Measurements from ENCODE around the gene SUN2. TPM values are rescaled to one million over a fixed set of nuclear protein-coding genes. Genes with fewer than 3 reads are reported as not detected.

Gene SUN2
- total RNA-seq, 1 donor from 2014 or later = 207 TPM

DNA sequence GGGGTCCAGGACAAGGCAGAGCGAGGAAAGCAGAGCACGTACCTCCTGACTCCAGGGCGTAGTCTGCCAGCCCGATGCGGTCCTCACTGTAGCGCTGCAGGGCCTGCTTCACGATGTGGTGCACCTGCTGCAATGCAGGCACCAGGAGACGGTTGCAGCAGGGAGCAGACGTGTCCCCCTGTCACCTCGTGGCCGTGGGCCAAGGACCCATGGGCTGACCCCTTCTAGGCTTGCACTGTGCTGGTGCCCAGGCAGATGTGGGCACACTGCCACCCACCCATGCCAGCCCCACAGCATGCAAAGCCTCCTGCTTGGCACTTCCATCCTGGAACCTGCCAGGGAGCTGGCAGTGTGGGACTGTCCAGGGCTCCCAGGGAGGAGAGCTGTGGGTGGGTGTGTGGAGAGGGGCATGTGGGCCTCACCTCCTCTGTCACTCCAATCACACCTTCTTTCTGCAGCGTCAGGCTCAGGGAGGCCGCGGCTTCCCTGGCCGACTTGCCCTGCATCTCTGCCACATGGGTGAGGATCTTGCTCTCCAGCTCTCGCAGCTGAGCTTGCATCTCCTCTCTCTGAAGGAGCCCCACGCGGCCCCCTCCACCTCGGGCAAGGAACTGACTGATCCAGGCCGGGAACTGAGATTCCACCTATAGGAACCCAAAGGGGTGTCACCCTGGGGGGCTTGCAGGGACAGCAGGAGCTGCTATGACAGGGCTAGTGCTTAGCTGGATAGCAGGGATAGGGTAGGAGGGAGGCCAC is 16.3 kb downstream of the SUN2 start:
- ATAC-seq = no peak
- DNase-seq (ENCODE audit: low spot score) = no peak
- intact Hi-C loops (cut with DNase I) = no loop called here

DNA sequence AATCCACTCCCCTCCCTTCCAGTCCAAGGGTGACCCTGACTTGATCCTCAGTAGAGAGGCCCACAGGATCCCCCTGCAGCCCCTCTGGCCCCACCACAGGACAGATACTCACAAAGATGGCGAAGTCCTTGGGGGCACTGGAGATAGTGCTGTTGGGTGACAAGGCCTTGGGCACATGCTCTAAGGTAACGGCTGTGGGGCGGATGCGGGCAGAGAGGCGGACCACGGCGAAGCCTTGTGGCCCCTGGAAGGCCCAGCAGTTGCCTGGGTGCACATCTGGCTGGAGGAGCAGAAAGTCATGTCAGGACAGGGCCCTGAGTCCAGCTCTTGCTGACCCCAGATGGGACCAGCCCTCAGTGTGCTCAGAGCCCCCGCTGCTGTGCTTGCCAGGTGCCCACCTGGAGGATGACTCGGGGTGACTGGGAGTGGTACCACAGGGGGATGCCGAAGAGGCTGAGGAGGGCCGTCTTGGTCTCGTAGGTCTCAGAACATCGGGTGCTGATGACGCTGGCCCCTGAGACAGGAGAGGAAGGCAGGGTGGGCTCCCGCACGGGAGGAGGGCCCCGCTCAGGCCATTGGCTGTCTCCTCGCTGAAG is 17.2 kb downstream of the SUN2 start:
- DNase-seq (ENCODE audit: low spot score) = no peak
- ATAC-seq = no peak
- intact Hi-C loops (cut with DNase I) = no loop called here

DNA sequence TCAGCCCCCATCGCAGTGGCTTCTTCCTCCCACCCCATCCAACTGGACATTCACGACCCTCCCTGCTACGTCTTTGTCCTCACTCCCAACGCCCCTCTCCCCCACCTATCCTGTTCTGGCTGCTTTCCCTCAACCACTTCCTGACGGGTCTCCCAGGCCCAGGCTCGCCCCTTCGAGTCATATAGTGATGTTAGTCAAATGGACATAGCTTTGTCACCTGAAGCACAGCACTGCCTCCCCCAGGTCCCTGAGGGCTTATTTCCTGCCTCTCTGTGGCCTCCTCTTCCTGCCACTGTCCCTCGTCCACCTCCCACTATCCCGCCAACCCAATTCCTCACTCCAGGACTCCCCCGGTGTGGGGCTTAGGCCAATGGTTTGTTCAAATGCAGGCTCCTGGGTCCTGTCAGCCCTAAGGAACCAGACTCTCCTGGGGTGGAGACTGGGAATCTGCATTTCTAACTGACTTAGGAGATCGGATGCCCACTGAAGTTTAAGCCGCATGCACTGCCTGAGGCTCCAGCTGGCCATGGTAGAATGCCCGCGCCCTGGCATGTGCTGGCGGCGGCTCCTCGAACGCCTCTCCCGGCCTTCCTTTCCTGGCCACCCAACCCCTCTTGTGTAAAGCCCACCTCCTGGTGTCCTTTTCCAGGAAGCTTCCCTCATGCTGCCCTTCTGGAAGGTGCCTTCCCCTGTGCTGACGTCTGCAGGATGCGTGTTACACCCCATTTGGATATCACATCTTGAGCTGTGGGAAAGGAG is 18.3 kb downstream of the SUN2 start:
- intact Hi-C loops (cut with DNase I) = no loop called here
- DNase-seq (ENCODE audit: low spot score) = no peak
- ATAC-seq = no peak

DNA sequence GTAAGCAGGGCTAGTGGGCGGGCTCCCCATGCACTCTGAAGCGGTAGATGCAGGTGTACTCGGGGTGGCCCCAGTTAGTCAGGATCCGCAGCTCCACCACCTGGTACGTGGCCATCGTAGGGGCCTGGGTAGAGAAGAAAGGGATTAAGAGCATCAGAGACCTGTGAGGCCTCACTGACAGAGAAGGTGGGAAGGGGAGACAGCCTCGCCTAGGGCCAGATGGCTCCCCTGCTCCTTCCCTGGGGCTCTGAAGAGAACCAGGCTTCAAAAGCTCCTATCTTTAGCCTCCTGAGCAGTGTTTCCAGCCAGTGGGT is 19.6 kb downstream of the SUN2 start:
- ATAC-seq = no peak
- intact Hi-C loops (cut with DNase I) = no loop called here
- no peak for DNase-seq (ENCODE audit: low spot score)

DNA sequence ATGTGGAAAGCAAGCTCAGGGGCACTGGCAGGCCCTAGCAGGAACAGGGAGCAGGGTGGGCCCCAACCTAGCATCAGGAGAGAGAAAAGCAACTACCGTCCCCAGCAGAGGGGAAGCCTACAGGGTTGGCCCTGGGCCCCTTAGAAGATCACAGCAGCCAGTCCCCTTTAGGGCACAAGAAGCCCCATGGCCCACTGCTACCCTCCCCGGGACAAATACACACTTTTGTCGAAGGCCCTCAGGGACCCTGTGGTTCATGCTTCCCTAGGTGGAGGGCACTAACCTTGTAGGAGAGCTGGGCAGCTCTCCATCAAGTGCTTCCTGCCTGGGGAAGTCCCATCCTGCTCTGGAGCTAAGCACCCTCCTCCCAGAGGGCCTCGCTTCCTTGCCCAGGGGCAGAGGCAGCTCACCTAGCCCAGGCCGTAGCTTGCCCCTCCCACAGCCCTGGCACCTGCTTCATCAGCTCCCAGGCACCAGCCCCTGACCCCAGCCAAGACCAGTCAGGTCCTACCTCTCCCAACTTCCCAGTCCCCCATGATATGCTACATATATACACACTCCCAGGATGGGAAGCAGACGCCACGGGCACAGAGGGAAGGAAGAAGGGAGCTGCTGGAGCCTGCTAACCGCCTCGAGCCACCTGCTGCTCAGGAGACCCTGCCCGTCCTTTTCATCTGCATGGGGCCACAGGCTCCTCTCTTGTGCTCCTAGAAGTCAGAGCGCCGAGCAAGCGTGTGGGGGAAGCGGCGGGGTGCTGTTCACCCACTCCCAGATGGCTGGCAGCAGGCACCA is 20.1 kb downstream of the SUN2 start:
- intact Hi-C loops (cut with DNase I) = no loop called here
- no peak for ATAC-seq
- DNase-seq (ENCODE audit: low spot score) = no peak

DNA sequence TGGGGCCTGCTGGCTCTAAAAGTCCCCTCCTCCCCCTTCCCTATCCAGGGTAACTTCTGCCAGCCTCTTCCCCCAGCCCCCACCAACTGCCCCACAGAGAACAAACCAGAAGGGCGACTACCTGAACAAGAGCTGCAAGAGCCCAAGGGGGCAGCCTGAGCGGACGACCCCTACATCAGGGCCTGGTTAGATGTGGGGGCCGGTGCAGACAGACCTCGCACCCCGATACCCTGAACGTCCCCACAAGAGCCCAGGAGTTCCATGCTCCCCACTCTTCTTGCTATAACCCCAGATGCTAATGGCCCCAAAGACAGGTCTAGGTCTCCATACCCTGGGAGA is 20.7 kb downstream of the SUN2 start:
- DNase-seq (ENCODE audit: low spot score) (no peak), ATAC-seq (no peak)
- intact Hi-C loops (cut with DNase I) = no loop called here

DNA sequence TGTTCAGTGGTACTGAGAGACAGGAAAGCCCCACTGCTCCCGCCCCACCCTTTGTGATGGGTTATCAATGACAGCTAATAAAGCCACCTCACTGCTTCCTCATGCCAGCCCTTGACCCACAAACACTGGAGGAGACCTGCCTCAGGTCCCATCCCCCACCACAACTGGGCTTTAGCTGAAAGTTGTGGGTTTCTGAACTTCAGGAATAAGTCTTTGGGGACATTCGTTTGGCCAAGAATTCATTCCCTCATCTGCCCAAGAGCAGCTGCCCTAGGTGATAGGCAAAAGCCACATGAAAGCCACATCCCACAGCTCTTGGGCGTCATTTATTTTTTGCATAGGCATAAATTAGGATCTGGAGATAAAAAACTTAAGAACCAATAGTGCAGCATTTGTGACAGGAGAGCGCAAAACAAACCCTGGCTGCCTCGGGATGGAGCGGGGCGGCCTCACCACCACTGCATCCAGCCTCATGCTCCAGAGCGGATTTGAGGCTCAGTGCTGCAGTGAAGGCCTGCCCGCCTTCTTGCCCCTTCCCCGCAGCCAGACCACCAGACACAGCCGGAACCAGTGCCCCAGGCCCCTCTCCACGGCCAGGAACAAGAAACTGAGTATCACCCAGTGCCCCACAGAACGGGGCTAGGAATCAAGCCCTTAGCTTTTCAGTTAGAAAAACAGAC is 21.2 kb downstream of the SUN2 start:
- DNase-seq (ENCODE audit: low spot score) (no peak), ATAC-seq (no peak)
- intact Hi-C loops (cut with DNase I) = no loop called here

DNA sequence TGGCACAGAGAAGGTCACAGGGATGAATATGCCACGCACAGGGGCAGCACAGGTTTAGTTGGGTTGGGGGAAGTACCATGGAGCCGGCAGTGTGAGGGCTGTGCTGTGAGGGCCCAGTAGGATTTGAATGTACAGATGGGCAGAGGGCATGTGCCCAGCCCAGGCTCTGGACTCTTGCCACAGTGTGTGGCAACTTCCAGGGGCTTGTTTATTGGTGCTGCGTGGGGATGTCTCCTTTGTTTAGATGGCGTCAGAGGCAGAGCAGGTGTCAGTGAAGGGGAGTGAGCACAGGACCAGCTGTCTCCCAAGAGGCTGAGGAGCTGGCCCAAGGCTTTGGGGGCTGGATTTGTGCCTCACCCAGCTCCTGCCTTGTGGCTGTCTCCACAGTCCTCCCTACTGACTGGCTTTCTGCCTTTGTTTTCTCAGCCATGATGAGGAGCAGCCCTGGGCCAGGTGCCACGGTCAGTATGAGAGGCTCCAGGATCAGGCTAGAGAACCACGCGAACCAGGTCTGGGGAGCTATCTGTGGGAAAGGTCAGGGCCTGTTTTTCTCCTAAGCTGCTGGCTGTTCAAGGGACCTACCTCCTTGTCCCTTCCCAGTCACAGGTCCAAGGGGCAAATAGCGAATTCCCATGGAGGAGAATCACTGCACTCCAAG is 21.9 kb downstream of the SUN2 start:
- intact Hi-C loops (cut with DNase I) = no loop called here
- no peak for DNase-seq (ENCODE audit: low spot score)

DNA sequence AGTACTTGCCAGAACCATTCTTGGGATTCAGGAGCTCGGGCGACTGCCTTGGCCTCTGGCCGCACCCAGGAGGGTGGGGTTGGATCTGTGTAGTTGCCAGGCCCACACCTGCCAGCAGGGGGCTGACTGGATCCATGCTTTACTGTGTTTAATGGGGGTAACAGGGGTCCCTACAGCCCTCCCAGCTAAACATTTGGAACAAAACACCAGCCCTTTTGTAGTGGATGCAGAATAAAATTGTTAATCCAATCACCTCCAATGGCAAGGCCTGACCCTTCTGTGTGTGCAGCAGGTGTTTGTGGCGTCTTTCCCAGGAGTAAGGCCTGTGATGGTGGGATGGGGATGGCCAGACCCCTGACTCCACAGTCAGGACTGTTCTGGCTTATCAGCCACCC is 22.5 kb downstream of the SUN2 start:
- ATAC-seq = peak; percentile 69
- intact Hi-C loops (cut with DNase I) = no loop called here
- no peak for DNase-seq (ENCODE audit: low spot score)

More for the DNA sequence above, 21.9 kb downstream of the SUN2 start:
- ATAC-seq = peak; percentile 65

DNA sequence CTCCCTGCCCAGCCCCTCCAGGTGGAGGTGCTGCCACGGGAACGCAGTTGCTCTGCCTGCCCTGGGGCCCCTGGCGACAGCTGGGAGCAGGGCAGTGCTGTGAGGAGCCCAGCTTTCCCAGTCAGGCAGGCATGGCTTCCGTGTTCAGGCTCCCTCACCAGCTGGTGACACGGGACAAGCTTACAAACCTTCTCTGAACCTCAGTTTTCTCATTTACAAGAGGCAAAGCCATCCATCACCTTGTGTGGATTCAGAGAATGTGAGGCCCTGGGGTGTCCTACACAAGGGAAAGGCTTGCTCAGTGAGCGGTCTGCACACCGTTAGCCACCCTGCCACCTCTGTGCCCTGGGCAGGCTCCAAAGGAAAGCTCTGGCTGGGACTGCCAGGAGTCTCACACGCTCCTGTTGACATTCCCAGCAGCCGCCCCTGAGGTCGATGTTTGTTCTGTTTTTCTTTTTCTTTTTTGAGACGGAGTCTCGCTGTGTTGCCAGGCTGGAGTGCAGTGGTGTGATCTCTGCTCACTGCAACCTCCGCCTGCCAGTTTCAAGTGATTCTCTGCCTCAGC is 23.5 kb downstream of the SUN2 start:
- DNase-seq (ENCODE audit: low spot score) (no peak), ATAC-seq (peak; percentile 3)
- intact Hi-C loops (cut with DNase I) = no loop called here

DNA sequence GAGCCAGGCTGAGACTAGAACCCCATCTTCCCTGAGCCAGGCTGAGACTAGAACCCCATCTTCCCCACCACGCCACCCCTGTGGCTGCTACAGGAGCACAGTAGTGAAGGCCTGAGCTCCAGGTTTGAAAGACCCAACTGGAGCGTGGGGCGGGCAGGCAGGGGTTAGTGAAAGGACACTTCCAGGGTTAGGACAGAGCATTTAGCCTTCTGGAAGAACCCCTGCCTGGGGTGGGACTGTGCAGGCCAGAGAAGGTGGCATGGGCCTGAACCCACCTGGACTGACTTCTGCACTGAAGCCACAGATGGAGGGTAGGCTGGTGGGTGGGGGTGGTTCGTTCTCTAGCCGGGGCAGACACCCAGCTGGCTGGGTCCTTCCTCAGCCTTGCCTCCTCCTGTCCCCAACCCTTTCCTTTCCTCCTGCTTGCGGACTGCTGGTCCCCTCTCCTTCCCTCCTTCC is 24.1 kb downstream of the SUN2 start:
- DNase-seq (ENCODE audit: low spot score) (no peak), ATAC-seq (no peak)
- intact Hi-C loops (cut with DNase I) = no loop called here

DNA sequence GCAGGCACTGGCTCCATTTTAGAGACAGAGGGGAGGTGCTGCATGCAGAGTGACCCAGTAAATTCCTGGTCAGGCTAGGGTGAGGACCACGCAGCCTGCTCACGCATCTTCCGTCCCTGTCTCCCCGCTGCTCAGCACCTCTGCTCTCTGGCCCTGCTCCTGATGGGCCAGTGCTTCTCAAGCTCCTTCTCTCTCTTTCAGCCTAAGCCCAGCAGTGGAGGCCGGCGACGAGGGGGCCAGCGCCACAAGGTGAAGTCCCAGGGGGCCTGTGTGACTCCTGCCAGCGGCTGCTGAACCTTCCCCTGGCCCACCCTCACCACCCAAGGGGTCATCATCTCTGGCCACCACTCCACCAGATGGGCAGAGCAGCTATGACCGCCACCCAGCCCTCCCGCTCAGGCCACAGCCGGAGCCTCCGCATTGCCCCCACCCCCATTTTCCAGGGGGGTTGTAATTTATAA is 25.4 kb downstream of the SUN2 start:
- DNase-seq (ENCODE audit: low spot score) (no peak), ATAC-seq (no peak)
- intact Hi-C loops (cut with DNase I) = no loop called here

DNA sequence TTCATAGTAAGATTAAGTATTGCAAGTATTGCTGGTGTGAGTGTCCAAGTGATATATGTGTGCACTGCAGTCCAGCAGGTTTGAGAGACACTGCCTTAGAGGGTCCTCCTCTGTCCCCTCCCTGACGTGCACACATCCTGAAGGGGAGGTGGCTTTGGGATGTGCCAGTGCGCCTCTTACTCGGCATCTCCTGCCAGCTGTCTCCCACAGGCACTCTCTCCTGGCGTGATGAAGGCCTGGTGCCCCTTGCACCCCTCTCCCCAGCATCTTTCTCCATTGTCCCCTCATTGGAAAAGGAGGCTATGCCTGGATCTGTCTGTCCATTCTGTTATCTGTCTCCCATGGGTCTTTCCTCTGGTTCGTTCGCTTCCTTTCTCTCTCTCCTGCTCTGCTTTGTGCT is 25.9 kb downstream of the SUN2 start:
- ATAC-seq (no peak), DNase-seq (ENCODE audit: low spot score) (no peak)
- intact Hi-C loops (cut with DNase I) = no loop called here

DNA sequence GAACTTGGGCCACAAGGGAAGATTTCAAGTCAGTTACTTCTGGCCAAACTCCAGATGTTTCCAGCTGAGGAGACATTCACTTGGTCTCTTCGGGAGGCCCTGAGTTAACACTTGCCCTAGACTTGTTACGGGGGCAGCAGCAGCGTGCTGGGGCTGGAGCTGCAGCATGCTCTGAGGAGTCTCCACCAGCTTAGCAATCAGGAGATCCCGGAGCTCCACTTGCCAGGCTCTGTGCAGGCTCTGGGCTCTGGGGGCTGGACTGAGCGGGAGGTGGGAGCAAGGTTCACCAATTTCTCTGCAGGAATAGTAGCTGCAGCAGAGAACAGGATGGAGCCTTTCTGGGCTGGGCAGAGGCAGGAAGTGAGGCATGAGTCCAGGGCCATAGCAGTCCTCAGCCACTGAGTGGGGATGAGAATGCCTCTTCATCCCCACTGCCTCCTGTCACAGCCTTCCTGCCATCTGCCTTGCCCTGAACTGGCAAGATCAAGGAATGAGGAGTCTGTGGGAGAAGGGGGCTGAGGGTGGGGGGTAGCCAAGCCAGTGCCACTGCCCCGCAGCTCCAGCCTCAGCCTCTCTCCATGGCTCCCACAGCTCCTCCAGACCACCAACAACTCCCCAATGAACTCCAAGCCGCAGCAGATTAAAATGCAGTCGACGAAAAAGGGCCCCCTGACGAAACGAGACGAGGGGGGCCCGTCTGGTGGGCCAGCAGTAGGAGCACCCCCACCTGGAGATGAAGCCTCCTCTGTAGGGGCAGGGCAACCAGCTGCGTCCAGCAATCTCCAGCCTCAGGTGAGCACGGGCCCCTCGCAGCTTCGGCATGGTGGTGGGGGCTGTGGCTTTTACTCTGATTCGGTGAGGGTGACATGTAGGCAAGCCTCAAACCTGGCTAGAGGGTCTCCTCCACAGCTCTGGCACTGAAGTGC is 26.7 kb downstream of the SUN2 start:
- ATAC-seq (no peak), DNase-seq (ENCODE audit: low spot score) (no peak)
- intact Hi-C loops (cut with DNase I) = no loop called here

DNA sequence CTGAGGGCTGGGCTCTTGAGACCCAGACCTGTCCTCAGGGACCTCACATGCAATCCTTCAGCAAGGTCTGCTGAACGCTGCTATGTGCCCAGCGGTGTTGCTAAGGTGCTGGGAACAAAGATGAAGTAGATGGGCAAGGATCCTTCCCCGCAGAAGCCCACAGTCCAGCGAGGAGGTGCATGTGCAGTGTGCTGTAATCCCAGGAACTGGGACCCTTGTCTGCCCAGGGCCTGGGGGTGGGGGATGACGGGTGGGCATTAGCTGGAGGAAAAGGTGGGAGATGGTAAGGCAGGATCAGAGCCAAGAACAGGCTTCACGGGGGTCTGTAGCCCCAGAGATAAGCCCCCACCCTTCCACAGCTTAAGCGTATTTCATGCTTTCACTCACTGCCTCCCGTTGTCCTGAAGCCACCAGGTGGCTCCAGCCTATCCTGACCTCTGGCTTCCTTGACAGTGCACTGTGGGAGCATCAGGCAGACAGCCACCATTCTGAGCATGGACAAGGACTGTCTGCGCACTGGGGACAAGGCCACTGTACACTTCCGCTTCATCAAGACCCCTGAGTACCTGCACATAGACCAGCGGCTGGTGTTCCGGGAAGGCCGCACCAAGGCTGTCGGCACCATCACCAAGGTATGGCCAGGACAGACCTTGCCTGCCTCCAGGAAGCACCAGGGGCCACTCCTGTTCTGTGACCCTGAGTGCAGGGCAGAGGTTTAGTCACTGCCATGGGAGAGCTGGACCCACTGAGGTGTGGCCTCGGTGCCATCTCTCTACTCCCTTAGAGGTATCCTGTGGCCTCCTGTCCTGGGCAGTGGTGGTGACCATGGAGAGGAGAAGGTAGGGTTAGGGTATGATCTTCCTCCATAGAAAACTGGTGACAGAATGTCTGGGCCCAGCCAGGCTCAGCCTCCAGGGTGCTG is 28.0 kb downstream of the SUN2 start:
- ATAC-seq = no peak
- DNase-seq (ENCODE audit: low spot score) = no peak
- intact Hi-C loops (cut with DNase I) = no loop called here

DNA sequence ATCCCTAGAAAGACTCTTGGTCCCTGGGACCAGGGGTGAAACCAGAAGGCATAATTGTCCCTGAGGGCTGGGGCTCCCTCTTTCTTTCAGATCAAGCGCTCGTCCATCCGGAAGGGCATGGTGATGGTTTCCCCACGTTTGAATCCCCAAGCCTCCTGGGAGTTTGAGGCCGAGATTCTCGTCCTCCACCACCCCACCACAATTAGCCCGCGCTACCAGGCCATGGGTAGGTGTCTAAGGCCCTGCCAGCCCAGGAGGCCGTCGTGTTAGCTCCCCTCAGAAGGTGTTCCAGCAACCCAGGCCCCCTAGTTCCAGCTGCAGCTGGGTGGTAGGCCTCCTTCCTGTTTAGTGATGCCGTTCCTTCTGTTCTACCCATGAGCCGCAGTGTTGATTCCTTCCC is 28.7 kb downstream of the SUN2 start:
- no peak for ATAC-seq
- intact Hi-C loops (cut with DNase I) = no loop called here

More for the DNA sequence above, 28.7 kb downstream of the SUN2 start:
- no peak for DNase-seq (ENCODE audit: low spot score)
